Measurements from ENCODE around the gene ZCRB1.
A peak's percentile ranks its signal among the peaks of the same experiment; 100 is the strongest.
"Not testable (repeated sequence)": the region's sequence is repeated elsewhere in the genome, so short reads cannot be mapped to it uniquely, and the experiment has no call there.

Gene ZCRB1

GRCh38 chr12:42325653-42326474, at the start of gene ZCRB1, which contains the start of gene PPHLN1:
Gene ZCRB1 (minus strand): TSS chr12:42326094. CDS start chr12:42324102, 1,992 bp downstream.
Gene PPHLN1 (plus strand): TSS chr12:42326167. CDS start chr12:42335903, 9,736 bp downstream.
- DNase-seq (ENCODE audit: low read depth, low spot score), result peak; percentile 90

- no peak for DNase-seq (ENCODE audit: low read depth, low spot score)
Measured at GRCh38 chr12:42373669-42374068, 47.8 kb upstream of the ZCRB1 start.

- peak; percentile 57 for DNase-seq (ENCODE audit: low read depth, low spot score)
Measured at GRCh38 chr12:42372154-42372791, 46.4 kb upstream of the ZCRB1 start.

GRCh38 chr12:42370013-42370412, 44.1 kb upstream of the ZCRB1 start:
- no peak for DNase-seq (ENCODE audit: low read depth, low spot score)

GRCh38 chr12:42365486-42365885, 39.6 kb upstream of the ZCRB1 start:
- no peak for DNase-seq (ENCODE audit: low read depth, low spot score)

GRCh38 chr12:42364692-42365091, 38.8 kb upstream of the ZCRB1 start:
- no peak for DNase-seq (ENCODE audit: low read depth, low spot score)

GRCh38 chr12:42362647-42363260, 36.9 kb upstream of the ZCRB1 start:
- DNase-seq (ENCODE audit: low read depth, low spot score), result peak; percentile 5

GRCh38 chr12:42361909-42362646, 36.2 kb upstream of the ZCRB1 start:
- DNase-seq (ENCODE audit: low read depth, low spot score), result no peak

- DNase-seq (ENCODE audit: low read depth, low spot score), result no peak
Measured at GRCh38 chr12:42360747-42361403, 35.0 kb upstream of the ZCRB1 start.

GRCh38 chr12:42356344-42356743, 30.4 kb upstream of the ZCRB1 start:
- DNase-seq (ENCODE audit: low read depth, low spot score), result no peak

GRCh38 chr12:42350021-42350407, 24.1 kb upstream of the ZCRB1 start:
- DNase-seq (ENCODE audit: low read depth, low spot score), result not testable (repeated sequence)

GRCh38 chr12:42349119-42350020, 23.5 kb upstream of the ZCRB1 start:
- DNase-seq (ENCODE audit: low read depth, low spot score), result not testable (repeated sequence)

- no peak for DNase-seq (ENCODE audit: low read depth, low spot score)
Measured at GRCh38 chr12:42346403-42347002, 20.6 kb upstream of the ZCRB1 start.

- no peak for DNase-seq (ENCODE audit: low read depth, low spot score)
Measured at GRCh38 chr12:42343721-42344120, 17.8 kb upstream of the ZCRB1 start.

- DNase-seq (ENCODE audit: low read depth, low spot score), result no peak
Measured at GRCh38 chr12:42342028-42342427, 16.1 kb upstream of the ZCRB1 start.

- no peak for DNase-seq (ENCODE audit: low read depth, low spot score)
Measured at GRCh38 chr12:42338280-42338679, 12.4 kb upstream of the ZCRB1 start.

GRCh38 chr12:42336286-42336685, 10.4 kb upstream of the ZCRB1 start:
- no peak for DNase-seq (ENCODE audit: low read depth, low spot score)

- peak; percentile 47 for DNase-seq (ENCODE audit: low read depth, low spot score)
Measured at GRCh38 chr12:42332301-42333285, 6.7 kb upstream of the ZCRB1 start.

GRCh38 chr12:42330097-42330496, 4.2 kb upstream of the ZCRB1 start:
- DNase-seq (ENCODE audit: low read depth, low spot score), result not testable (repeated sequence)
